ENCODE measurements around the gene CNOT3. TPM values are rescaled to one million over a fixed set of nuclear protein-coding genes. Genes with fewer than 3 reads are reported as not detected.

CNOT3 gene
- total RNA-seq, 1 experiment from 2014 or later: 76.7 TPM

GRCh38 chr19:54138489-54139256 is 1.1 kb downstream of the CNOT3 start:
- Histone ChIP-seq H3K4me1 (ENCODE audit: control insufficient read depth in 1 of 2, insufficient read depth in 2 of 2, low read length in 2 of 2) (peaks cover 9 to 27% of the 10 kb centered on the region in 2 experiments), H3K4me2 (ENCODE audit: low read length) (peak overlapping the region; percentile 92), H3K36me3 (ENCODE audit: control insufficient read depth in 1 of 2, insufficient read depth in 2 of 2, low read length in 2 of 2) (peaks cover 26 to 29% of the 10 kb centered on the region in 2 experiments; a peak in 3 of 4 replicates), H3K9ac (ENCODE audit: low read length) (peak overlapping the region; percentile 96), H3K9me2 (ENCODE audit: insufficient read depth) (no peaks in the 10 kb centered on the region), H3K27me3 (ENCODE audit: insufficient read depth, low read length) (no peaks in the 10 kb centered on the region), H3K27ac (ENCODE audit: low read depth, low read length) (peak overlapping the region; percentile 77), H3K9me3 (ENCODE audit: control insufficient read depth in 1 of 2, insufficient read depth in 1 of 2, low read depth in 1 of 2, low read length in 2 of 2) (no peaks in the 10 kb centered on the region), H3K79me2 (ENCODE audit: insufficient read depth, low read length) (peaks cover 57% of the 10 kb centered on the region), H4K20me1 (ENCODE audit: insufficient read depth) (no peaks in the 10 kb centered on the region), H2AFZ (ENCODE audit: low read depth, low read length, poor library complexity, severe bottlenecking) (no peak overlapping the region), H3K4me3 (replicated peaks in 1 of 2; ENCODE audit: low read depth in 1 of 2, low read length in 2 of 2) (peak overlapping the region; percentile 76 to 82)
- ChIA-PET CTCF (no interaction called here), RAD21 (ENCODE audit: low non-redundant PET in 1 of 2, low total read pairs in 2 of 2, uncharacterized antibody in 2 of 2, unreplicated experiment in 2 of 2) (no interaction called here), POLR2A (no interaction called here)
- no peak for ATAC-seq
- no peak for DNase-seq (ENCODE audit: low read depth, low spot score)
- intact Hi-C loops (cut with micrococcal nuclease): no loop called here
- TF ChIP-seq SIN3A (IDR thresholded peaks at IDR 0.05; ENCODE audit: low read depth) (no peak), CBX3 (IDR thresholded peaks at IDR 0.05; ENCODE audit: low read depth) (no peak), ATF3 (IDR thresholded peaks at IDR 0.05) (no peak), SP1 (IDR thresholded peaks at IDR 0.05; ENCODE audit: low read depth) (no peak)
- BruUV-seq (replicated peaks): no TSS peak

- ChIA-PET CTCF (no interaction called here), POLR2A (no interaction called here), RAD21 (ENCODE audit: low non-redundant PET in 1 of 2, low total read pairs in 2 of 2, uncharacterized antibody in 2 of 2, unreplicated experiment in 2 of 2) (no interaction called here)
- Histone ChIP-seq H3K4me2 (ENCODE audit: low read length) (no peak overlapping the region), H3K79me2 (ENCODE audit: insufficient read depth, low read length) (peaks cover 61% of the 10 kb centered on the region), H3K9ac (ENCODE audit: low read length) (no peak overlapping the region), H3K4me3 (replicated peaks in 1 of 2; ENCODE audit: low read depth in 1 of 2, low read length in 2 of 2) (no peak overlapping the region), H3K4me1 (ENCODE audit: control insufficient read depth in 1 of 2, insufficient read depth in 2 of 2, low read length in 2 of 2) (peaks cover 7 to 19% of the 10 kb centered on the region in 2 experiments), H4K20me1 (ENCODE audit: insufficient read depth) (no peaks in the 10 kb centered on the region), H3K9me2 (ENCODE audit: insufficient read depth) (no peaks in the 10 kb centered on the region), H3K27me3 (ENCODE audit: insufficient read depth, low read length) (no peaks in the 10 kb centered on the region), H3K36me3 (ENCODE audit: control insufficient read depth in 1 of 2, insufficient read depth in 2 of 2, low read length in 2 of 2) (peaks cover 46 to 55% of the 10 kb centered on the region in 2 experiments; a peak in 3 of 4 replicates), H3K9me3 (ENCODE audit: control insufficient read depth in 1 of 2, insufficient read depth in 1 of 2, low read depth in 1 of 2, low read length in 2 of 2) (no peaks in the 10 kb centered on the region), H2AFZ (ENCODE audit: low read depth, low read length, poor library complexity, severe bottlenecking) (no peak overlapping the region), H3K27ac (ENCODE audit: low read depth, low read length) (no peak overlapping the region)
- ATAC-seq (no peak), DNase-seq (ENCODE audit: low read depth, low spot score) (no peak)
- intact Hi-C loops (cut with micrococcal nuclease): no loop called here
- TF ChIP-seq EZH2phosphoT487 (IDR thresholded peaks at IDR 0.05; ENCODE audit: borderline replicate concordance) (no peak), ZBTB33 (IDR thresholded peaks at IDR 0.05; ENCODE audit: extremely low read depth, insufficient replicate concordance, low read length) (no peak)
- BruUV-seq (replicated peaks): no TSS peak
Observed at GRCh38 chr19:54141356-54141755, 3.8 kb downstream of the CNOT3 start.
